ENCODE data around the gene DESI2. TPM values are rescaled to one million over a fixed set of nuclear protein-coding genes. Genes with fewer than 3 reads are reported as not detected.

Gene DESI2
- total and polyA plus RNA-seq, 2 of the 8 experiments (the other 6 are each of a cell fraction or from before 2014, with no cell fraction given): 54.0 to 110 TPM

DNA sequence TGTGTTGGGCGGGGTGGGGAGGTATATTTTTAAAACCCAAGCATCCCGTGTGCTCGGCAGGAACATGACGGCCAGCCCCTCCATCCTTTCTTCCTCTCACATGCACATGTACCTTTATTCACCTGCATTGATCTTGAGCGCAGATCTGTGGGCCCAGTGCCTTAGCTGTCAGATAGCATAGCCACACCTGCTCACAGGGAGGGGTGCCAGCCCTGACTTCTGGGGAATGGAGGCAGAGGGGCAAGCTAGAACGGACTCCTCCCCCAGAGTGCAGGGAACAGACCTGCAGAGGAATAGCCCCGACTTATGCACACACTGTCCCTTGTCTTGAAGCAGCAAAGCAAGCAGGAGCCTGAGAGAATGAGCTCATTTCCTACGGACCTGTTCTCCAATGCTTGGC is 56.1 kb downstream of the DESI2 start:
- Histone ChIP-seq H4K20me1 (replicated peaks in 1 of 2; ENCODE audit: control insufficient read depth in 1 of 2, insufficient read depth in 2 of 2, low read length in 2 of 2) (peaks cover 0 to 2% of the 10 kb centered on the region in 2 experiments), H3K27ac (ENCODE audit: low read depth, low read length) (no peak overlapping the region), H4K8ac (ENCODE audit: extremely low read depth, insufficient read depth, low read length) (no peak overlapping the region), H3K4me2 (ENCODE audit: insufficient read depth in 1 of 2, low read depth in 2 of 2, low read length in 2 of 2) (no peak overlapping the region), H3K4me3 (ENCODE audit: extremely low read depth in 1 of 4, insufficient read depth in 2 of 4, low read depth in 3 of 4, low read length in 4 of 4) (no peak overlapping the region), H3K9ac (replicated peaks in 1 of 4; ENCODE audit: extremely low read depth in 1 of 4, low read depth in 3 of 4, low read length in 3 of 4) (no peak overlapping the region), H3K4me1 (replicated peaks in 1 of 4; ENCODE audit: control insufficient read depth in 3 of 4, insufficient read depth in 4 of 4, low read length in 3 of 4) (no peaks in the 10 kb centered on the region; a peak in 1 of 7 replicates), H3K4ac (replicated peaks; ENCODE audit: insufficient read length, low read depth, low read length) (no peak overlapping the region), H2BK120ac (replicated peaks; ENCODE audit: low read depth, low read length) (no peak overlapping the region), H3K36me3 (ENCODE audit: control insufficient read depth in 2 of 4, insufficient read depth in 4 of 4, low read length in 3 of 4) (peaks cover 0 to 22% (median 3%) of the 10 kb centered on the region in 4 experiments; a peak in 3 of 8 replicates), H2BK5ac (ENCODE audit: low read depth, low read length) (no peak overlapping the region), H3K23ac (ENCODE audit: insufficient read length) (no peak overlapping the region), H3K79me1 (ENCODE audit: low read depth, low read length) (no peaks in the 10 kb centered on the region), H4K5ac (ENCODE audit: insufficient read length, low read depth, low read length) (no peak overlapping the region), H3K14ac (ENCODE audit: insufficient read length) (no peak overlapping the region), H2BK15ac (ENCODE audit: low read length) (no peak overlapping the region), H3K9me3 (ENCODE audit: insufficient read depth in 2 of 2, low read depth in 1 of 2, low read length in 1 of 2) (no peaks in the 10 kb centered on the region), H3K23me2 (ENCODE audit: low read depth, low read length) (no peaks in the 10 kb centered on the region), H2AFZ (ENCODE audit: low read length) (no peak overlapping the region), H2BK12ac (ENCODE audit: low read depth, low read length) (no peak overlapping the region), H4K91ac (replicated peaks; ENCODE audit: insufficient read length, low read length) (no peak overlapping the region), H3K79me2 (ENCODE audit: control insufficient read depth in 1 of 2, insufficient read depth in 2 of 2, low read length in 2 of 2) (no peaks in the 10 kb centered on the region), H2AK5ac (ENCODE audit: low read depth, low read length) (no peak overlapping the region), H3K18ac (ENCODE audit: extremely low read depth, low read length) (no peak overlapping the region), H3K56ac (replicated peaks; ENCODE audit: insufficient read length, low read depth, low read length) (no peak overlapping the region), H3K27me3 (replicated peaks in 1 of 4; ENCODE audit: control insufficient read depth in 3 of 4, extremely low read depth in 1 of 4, insufficient read depth in 3 of 4, low read length in 3 of 4) (no peaks in the 10 kb centered on the region), H2BK20ac (ENCODE audit: low read length) (no peak overlapping the region)
- CTCF ChIA-PET (ENCODE audit: partially characterized antibody): interaction anchor here (1.1 to 1.4 kb wide), 4 partner anchors 12 to 105 kb away, joined by 3 to 5 read pairs (median 3); no protein-coding TSS in a partner anchor
- DNase-seq (ENCODE audit: low read depth in 1 of 2, low spot score in 2 of 2) (no peak), FAIRE-seq (no peak)
- POLR2A ChIA-PET (ENCODE audit: partially characterized antibody): interaction anchor here (0.7 to 2.0 kb wide), 7 partner anchors 11 to 141 kb away, joined by 3 to 11 read pairs (median 3); a partner anchor contains a TSS
- 88% methylated on average over 8 of the region's 8 CpGs; no CpG with 5 or more reads in 1 of the 2 experiments for WGBS, 2 experiments (ENCODE audit: extremely low coverage in 1 of 2, insufficient coverage in 1 of 2, insufficient read length in 1 of 2, insufficient replicate concordance in 2 of 2, low coverage in 1 of 2, low lambda C conversion rate in 2 of 2, missing lambda C conversion rate in 1 of 2)
- TF ChIP-seq POLR2AphosphoS5 (IDR thresholded peaks at IDR 0.05; ENCODE audit: low read depth, low read length): 0 out of 2 replicates have a peak, but pooled peaks have one; percentile 61
- no peak for TF ChIP-seq HDAC2 (IDR thresholded peaks at IDR 0.05; ENCODE audit: borderline replicate concordance in 1 of 2, low read depth in 2 of 2, low read length in 2 of 2)

All from H1 (cell line).